Measurements from ENCODE around the gene AOPEP.

- TF ChIP-seq CTCF (IDR thresholded peaks at IDR 0.05; ENCODE audit: low read depth, low read length) (no peak), EZH2phosphoT487 (IDR thresholded peaks at IDR 0.05; ENCODE audit: low read depth) (no peak)
Measured at GRCh38 chr9:94912700-94913249, 186.3 kb downstream of the AOPEP start.

All from OCI-LY3 (cell line).